CD4-positive, alpha-beta T cell treated with Interferon gamma for 1 hour (primary cell): ENCODE results near the gene SLC5A7.

ENCODE experiments used
- DNase-seq: peaks from one replicate; pipeline ENCODE4 v3.0.0-alpha.2; 2020

SLC5A7 gene

GRCh38 chr2:107986278-107987217, at the start of gene SLC5A7:
Gene SLC5A7, plus strand, starts transcription at chr2:107986524. Its CDS starts 1,632 bp downstream, at chr2:107988156.
- DNase-seq, result no peak

- DNase-seq, result no peak
Observed at GRCh38 chr2:107961395-107961794, 24.9 kb upstream of the SLC5A7 start.

DNA sequence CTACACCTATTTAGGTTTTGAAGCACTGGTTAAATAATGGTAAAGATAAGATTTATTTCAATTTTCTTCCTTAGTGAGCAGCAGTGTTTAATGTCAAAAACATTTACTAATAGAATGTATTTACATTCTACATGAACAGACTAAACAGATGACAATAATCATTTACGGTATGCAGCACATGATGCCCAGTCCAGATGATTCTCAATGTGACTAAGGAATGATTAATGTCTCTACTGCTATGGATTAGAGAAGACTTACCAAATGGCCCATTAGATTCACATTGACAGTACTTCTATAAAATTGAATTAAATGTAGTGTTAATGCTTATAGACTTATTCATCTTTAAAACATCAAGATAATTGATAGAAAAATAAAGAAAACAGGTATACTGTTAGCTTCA, 22.1 kb upstream of the SLC5A7 start:
- no peak for DNase-seq

- DNase-seq, result no peak
Observed at GRCh38 chr2:107984707-107985106, 1.6 kb upstream of the SLC5A7 start.

DNA sequence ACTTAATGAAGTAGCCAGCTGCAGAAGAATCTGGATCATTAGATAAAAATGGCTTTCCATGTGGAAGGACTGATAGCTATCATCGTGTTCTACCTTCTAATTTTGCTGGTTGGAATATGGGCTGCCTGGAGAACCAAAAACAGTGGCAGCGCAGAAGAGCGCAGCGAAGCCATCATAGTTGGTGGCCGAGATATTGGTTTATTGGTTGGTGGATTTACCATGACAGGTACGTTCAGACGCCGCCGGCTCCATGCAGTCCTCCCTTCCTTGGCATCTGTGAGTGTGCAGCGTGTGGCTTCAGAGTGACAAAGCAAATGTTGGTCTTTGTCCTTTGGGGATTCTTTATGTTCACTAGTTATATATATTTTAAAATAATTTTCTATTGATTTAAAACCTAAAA, 1.8 kb downstream of the SLC5A7 start:
- no peak for DNase-seq

DNA sequence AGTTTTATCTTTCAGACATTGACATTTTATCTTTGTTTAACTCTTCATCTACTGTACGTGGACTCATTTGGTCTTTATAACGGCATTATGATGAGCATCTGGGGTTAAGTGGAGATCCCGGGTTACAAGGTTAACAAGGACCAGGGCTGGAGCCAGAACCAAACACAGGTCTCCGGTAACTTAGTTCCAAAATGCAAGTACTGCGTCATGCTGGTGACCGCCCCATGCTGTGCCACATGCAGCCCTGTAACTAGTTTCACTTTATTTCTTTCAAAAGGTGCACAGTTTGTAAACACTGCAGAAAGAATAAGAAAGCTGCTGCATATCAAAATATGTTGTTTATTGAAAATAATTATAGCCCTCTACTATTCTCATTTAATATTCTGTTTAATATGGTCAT, 3.1 kb downstream of the SLC5A7 start:
- DNase-seq, result no peak

DNA sequence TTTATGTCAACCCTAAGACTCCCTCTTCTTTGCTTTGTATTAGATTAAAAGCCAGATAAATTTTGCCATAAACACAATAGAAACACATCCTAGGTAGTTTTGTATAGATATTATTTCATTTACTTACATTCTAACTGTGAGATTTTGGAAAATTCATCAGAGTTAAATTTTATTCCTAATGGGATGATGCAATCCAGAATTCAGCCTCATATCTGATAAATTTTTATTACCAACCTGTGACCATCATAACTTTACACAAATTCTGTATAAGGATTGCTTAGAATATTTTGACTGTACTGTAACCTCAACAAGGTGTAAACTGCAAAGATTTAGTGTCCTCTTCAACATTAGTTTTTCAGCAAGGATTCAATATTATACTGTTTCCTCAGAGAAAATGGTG, 4.4 kb downstream of the SLC5A7 start:
- DNase-seq, result no peak

DNA sequence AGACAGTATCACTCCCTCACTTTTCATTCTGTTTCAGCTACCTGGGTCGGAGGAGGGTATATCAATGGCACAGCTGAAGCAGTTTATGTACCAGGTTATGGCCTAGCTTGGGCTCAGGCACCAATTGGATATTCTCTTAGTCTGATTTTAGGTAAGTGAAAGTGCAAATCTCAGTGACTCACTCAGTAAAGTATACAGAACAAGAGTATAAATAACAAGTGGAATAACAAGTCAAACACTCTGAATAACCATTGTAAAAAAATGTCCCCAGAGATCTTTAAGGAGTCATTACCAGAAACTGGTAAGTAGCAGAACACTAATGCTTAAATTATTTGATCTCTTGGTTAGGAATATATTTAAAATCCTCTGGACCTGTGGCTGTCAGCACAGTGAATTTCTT, 5.7 kb downstream of the SLC5A7 start:
- DNase-seq, result no peak

DNA sequence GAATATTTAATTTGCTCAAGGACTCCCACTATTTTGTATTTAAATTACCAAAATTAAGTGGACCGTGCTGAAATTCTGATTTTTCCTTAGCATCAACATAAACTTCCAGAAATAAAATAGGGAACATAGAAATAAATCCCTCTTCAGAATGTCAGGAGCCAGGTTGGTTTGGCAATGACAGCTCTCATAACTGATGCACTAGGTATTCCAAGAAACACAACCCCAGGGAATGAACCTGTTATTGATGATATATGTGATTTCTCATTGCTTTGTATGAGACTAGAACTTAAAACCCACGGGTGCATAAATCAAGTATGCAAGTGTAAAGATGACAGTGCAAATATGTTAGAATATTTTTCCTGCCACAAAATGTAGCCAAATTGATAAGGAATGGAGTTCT, 12.8 kb downstream of the SLC5A7 start:
- no peak for DNase-seq

DNA sequence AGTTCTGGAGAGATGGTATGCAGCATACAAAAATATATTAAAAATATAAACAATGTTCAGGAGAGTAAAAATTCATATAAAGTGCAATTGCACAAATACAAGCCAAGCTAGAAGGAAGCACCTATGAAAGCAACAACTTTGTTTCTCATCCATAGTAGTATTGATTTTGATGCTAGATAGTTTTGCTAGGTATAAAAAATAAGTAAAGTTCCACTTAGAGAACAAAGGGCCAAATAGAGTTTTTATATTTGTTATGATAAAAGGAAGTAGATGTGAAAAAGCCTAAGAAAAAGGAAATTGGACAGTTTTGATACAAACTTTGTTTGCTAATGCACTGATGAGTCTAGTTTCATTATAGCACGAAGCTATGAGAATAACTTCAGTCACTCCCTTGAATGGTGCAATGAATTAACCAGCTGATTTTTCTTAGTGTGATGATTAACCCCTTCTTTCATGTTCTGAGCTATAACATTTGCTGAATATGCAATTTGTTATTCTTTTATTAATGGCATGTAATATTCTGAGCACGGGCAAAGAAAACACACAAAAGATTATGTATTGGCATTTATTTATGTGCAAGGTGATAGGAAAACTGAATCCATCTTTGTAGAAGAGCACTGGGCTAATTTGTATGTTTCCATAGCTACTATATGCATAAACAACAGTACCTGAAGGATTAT, 24.7 kb downstream of the SLC5A7 start:
- DNase-seq, result no peak

DNA sequence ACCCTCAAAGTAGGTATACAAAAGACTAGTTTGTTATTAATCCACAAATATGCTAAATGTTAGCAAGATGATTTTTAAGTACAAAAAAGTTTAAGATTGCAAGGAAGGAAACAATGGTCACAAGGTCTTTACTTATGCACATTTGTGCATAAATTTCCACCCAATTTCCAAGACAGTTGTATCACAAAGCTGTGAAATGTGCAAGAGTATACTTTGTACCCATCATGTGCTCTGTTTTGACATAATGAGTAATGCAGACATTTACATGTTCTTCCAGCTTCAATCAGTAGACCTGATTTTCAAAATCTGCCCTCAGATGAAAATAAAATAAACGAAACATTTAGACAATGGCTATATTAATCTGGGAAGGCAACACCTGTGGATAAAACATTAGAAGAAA, 27.0 kb downstream of the SLC5A7 start:
- DNase-seq, result no peak

- DNase-seq, result no peak
Observed at GRCh38 chr2:108022628-108023027, 36.3 kb downstream of the SLC5A7 start.

DNA sequence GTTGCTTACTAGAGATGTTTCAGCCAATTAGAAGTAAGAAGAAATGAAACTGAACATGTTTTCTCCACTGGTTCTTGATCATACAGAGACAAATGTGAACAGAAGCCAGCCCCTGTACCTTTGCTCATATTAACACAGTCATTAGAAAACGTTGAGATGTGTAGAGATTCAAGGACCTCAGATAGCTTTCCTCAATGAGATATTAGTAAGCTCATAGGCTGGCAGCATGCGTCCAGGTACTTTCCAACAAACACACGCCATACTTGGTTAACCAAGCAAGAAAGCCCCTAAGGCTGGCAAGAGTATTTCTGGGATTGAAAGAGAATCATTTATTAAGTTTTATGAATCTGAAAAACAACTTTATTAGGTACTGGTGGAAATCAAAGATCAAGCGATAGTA, 37.5 kb downstream of the SLC5A7 start:
- DNase-seq, result no peak

GRCh38 chr2:108026092-108026794, 39.9 kb downstream of the SLC5A7 start:
- no peak for DNase-seq

- DNase-seq, result no peak
Observed at GRCh38 chr2:108029496-108029895, 43.2 kb downstream of the SLC5A7 start.

DNA sequence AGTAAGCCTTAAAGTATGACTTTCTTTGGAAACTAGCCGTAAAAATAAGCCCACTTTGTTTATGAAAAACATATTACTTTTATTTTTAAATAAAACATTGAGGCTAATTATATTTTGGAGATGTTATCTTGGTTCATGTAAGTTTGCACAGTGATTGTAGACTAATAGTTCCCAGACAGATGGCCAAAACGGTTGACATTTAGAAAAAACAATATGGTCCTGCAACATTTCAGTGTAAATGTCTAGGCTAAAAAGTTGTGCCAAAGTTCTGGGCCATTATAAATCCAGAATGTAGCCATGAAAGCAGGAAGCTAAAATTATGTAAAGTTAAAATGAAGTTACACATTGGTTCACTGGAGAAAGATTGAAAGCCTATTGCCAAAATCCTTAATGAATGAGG, 43.6 kb downstream of the SLC5A7 start:
- no peak for DNase-seq

DNA sequence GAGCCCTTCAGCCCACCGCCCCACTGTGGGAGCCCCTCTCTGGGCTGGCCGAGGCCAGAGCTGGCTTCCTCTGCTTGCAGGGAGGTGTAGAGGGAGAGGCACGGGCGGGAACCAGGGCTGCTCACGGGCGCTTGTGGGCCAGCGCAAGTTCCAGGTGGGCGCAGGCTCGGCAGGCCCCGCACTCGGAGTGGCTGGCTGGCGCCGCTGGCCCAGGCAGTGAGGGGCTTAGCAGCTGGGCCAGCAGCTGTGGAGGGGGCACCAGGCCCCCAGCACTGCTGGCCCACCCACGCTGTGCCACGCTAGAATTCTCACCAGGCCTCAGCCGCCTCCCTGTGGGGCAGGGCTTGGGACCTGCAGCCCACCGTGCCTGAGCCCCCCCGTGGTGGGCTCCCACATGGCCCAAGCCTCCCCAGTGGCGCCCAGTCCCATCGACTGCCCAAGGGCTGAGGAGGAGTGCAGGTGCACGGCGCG, 45.2 kb downstream of the SLC5A7 start:
- DNase-seq, result no peak

DNA sequence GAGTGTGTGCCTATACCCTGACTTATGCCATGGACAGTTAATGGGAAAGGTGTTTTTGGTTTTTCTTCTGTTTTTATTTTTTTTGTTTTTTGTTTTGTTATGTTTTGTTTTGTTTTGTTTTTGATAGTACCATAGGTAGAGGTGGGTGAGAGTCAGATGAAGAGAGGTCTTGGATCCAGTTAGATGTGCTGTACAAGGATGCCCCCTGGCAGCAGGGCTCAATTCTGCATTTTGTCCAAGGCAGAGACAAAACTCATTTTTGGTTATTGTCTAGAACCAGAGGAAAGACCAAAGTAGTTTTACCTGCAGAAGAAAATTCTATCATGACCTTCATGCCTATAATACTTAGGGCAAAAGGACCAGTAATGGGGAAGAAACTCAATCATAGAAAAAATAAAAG, 48.5 kb downstream of the SLC5A7 start:
- DNase-seq, result no peak

- DNase-seq, result no peak
Observed at GRCh38 chr2:108048752-108049151, 62.4 kb downstream of the SLC5A7 start.

DNA sequence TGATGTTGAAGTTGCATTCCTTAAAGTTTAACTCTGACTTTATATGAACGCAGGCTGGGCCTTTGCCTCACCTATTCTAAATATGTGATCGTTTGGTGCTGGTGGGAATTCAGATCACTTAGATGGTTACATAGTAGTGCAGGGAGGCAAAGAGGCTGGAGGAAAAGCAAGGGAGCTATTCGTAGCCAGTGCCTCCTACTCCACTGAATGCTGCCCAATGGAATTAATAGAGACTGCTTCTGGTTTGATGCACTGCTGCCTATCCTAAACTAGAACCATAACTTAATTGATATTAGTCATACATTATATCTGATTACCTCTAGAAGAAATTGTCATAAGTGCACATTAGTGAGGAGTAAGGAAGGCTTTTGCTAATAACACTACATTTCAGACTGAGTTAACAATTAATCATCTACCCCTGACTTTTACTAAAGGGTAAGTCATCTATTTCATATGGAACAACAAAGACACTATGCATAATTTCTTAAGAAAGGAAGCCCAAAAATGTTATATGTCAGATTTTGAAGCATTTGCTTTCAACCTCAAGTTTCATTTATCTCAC, 72.3 kb downstream of the SLC5A7 start:
- DNase-seq, result no peak

GRCh38 chr2:108061439-108062042, 75.2 kb downstream of the SLC5A7 start:
- no peak for DNase-seq
